ENCODE measurements around the gene LMBRD1. TPM values are rescaled to one million over a fixed set of nuclear protein-coding genes. Genes with fewer than 3 reads are reported as not detected.
A peak's percentile ranks its signal among the peaks of the same experiment; 100 is the strongest.
"Not testable (repeated sequence)": the region's sequence is repeated elsewhere in the genome, so short reads cannot be mapped to it uniquely, and the experiment has no call there.

LMBRD1 gene
- total RNA-seq, 1 donor from 2014 or later, result 28.7 TPM

DNA sequence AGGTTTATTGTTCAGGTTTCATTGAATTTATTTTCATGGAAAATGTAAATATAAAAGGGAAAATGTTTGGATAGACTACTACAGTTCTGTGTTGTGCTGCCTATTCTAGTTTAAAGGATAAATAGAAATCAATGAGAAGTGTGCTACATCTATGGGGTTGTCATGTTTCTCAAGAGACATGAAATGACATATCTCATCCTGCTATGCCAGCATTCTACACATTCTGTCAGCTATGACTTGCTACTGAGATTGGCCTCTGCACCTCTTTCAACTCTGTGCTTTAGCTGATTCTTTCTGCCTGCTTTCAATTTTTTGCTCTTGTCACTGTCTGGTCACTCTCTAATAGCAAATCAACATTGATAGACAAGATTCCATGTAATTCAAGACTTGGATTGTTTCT, 35.7 kb upstream of the LMBRD1 start:
- TF ChIP-seq, protein P1, sequence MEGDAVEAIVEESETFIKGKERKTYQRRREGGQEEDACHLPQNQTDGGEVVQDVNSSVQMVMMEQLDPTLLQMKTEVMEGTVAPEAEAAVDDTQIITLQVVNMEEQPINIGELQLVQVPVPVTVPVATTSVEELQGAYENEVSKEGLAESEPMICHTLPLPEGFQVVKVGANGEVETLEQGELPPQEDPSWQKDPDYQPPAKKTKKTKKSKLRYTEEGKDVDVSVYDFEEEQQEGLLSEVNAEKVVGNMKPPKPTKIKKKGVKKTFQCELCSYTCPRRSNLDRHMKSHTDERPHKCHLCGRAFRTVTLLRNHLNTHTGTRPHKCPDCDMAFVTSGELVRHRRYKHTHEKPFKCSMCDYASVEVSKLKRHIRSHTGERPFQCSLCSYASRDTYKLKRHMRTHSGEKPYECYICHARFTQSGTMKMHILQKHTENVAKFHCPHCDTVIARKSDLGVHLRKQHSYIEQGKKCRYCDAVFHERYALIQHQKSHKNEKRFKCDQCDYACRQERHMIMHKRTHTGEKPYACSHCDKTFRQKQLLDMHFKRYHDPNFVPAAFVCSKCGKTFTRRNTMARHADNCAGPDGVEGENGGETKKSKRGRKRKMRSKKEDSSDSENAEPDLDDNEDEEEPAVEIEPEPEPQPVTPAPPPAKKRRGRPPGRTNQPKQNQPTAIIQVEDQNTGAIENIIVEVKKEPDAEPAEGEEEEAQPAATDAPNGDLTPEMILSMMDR (IDR thresholded peaks at IDR 0.05), result no peak
- Mint-ChIP-seq H3K4me1 (ENCODE audit: low read depth) (peaks cover 7% of the 10 kb centered on the region), H3K36me3 (ENCODE audit: low read depth) (no peaks in the 10 kb centered on the region), H3K4me3 (ENCODE audit: unreplicated experiment) (no peak overlapping the region), H3K27ac (ENCODE audit: unreplicated experiment) (no peak overlapping the region), H3K9me3 (ENCODE audit: low read depth) (no peaks in the 10 kb centered on the region), H3K27me3 (ENCODE audit: low read depth) (no peaks in the 10 kb centered on the region)
- DNase-seq (ENCODE audit: low spot score), result no peak

DNA sequence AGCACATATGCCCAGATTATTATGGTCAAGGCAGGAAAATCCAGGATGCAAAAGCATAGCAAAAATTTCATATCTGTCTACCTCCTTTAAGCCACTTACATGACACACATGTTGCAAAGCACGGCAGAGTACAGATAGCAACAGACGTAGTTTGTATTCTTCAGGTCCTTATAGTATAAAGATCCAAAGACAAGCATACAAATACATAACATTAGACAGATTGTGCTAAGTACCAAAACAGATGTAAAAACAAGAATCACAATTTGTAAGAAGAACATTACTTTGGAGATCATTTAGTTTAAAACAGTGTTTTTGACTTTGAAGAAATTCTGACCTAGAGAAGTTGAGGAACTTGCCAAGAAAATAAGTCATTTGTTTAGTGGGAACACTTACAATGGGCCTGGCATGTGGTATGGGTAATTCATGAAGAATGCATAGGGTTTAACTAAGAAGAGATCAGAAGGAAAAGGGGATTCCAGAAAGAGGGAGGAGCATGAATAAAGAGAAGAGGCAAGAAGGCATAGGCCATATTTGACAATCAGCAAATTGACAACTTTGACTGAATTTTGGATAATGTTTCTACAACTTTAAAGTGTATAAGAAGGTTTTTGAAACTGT, 30.6 kb upstream of the LMBRD1 start:
- H3K4me3 Mint-ChIP-seq (ENCODE audit: unreplicated experiment), result no peak overlapping the region
- no peaks in the 10 kb centered on the region for H3K9me3 Mint-ChIP-seq (ENCODE audit: low read depth)
- TF ChIP-seq, protein P1 (IDR thresholded peaks at IDR 0.05), result no peak
- peaks cover 6% of the 10 kb centered on the region for H3K4me1 Mint-ChIP-seq (ENCODE audit: low read depth)
- H3K36me3 Mint-ChIP-seq (ENCODE audit: low read depth), result no peaks in the 10 kb centered on the region
- no peak for DNase-seq (ENCODE audit: low spot score)
- H3K27me3 Mint-ChIP-seq (ENCODE audit: low read depth), result no peaks in the 10 kb centered on the region
- no peak overlapping the region for H3K27ac Mint-ChIP-seq (ENCODE audit: unreplicated experiment)

DNA sequence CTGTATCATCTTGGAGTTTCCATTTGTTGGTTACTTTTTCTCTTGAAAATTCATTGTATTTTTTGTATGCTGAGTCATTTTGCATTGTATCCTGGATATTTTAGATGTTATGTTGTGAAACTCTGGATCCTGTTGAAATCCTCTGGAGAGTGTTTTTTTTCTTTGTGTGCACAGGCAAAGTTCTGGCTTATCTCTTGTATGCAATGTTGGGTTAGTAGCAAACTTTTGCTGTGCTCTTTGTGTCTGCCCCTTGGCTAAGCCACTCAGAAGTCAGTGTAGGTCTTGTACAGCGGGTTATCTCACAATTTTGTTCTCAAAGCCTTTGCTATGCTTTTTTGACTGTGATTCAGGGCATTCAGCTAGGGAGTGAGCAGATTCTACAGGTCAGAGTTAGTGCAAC, 29.1 kb upstream of the LMBRD1 start:
- Mint-ChIP-seq H3K4me3 (ENCODE audit: unreplicated experiment) (no peak overlapping the region), H3K9me3 (ENCODE audit: low read depth) (no peaks in the 10 kb centered on the region), H3K27ac (ENCODE audit: unreplicated experiment) (no peak overlapping the region), H3K4me1 (ENCODE audit: low read depth) (peaks cover 6% of the 10 kb centered on the region), H3K36me3 (ENCODE audit: low read depth) (no peaks in the 10 kb centered on the region), H3K27me3 (ENCODE audit: low read depth) (no peaks in the 10 kb centered on the region)
- TF ChIP-seq, protein P1 (IDR thresholded peaks at IDR 0.05), result no peak
- DNase-seq (ENCODE audit: low spot score), result no peak

DNA sequence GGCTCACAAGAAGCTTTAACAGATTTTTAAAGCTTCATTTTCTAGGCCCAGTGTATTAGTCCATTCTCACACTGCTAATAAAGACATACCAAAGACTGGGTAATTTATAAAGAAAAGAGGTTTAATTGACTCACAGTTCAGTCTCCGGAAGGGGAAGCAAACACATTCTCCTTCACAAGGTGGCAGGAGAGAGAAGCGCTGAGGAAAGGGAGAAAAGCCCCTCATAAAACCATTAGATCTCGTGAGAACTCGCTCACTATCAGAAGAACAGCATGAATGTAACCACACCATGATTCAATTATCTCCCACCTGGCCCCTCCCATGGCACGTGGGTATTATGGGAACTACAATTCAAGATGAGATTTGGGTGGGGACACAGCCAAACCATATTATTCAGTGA, 27.5 kb upstream of the LMBRD1 start:
- H3K4me3 Mint-ChIP-seq (ENCODE audit: unreplicated experiment); DNase-seq (ENCODE audit: low spot score); H3K4me1 Mint-ChIP-seq (ENCODE audit: low read depth); H3K27ac Mint-ChIP-seq (ENCODE audit: unreplicated experiment); H3K36me3 Mint-ChIP-seq (ENCODE audit: low read depth); H3K9me3 Mint-ChIP-seq (ENCODE audit: low read depth); H3K27me3 Mint-ChIP-seq (ENCODE audit: low read depth): not testable (repeated sequence)
- TF ChIP-seq, protein P1 (IDR thresholded peaks at IDR 0.05), result peak; percentile 10

DNA sequence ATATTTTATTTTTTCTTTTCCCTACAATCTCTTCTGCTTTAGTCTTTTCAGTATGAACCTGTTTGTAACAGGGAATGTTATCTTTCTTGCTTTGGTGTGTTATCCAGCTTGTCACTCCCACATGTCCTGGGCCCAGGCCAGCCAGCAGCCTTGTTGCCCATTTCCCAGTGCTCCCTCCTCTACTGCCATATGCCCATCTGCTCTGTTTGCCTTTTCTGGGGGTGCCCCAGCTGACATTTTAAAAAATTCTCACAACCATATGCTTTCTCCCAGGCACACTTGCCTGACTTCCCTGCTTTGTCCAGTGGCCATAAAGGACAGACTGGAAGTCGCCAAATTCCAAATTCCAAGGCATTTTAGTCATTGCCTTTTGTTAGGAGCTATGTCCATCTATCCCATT, 23.6 kb upstream of the LMBRD1 start:
- TF ChIP-seq, protein P1 (IDR thresholded peaks at IDR 0.05), result no peak
- Mint-ChIP-seq H3K36me3 (ENCODE audit: low read depth) (no peaks in the 10 kb centered on the region), H3K27me3 (ENCODE audit: low read depth) (no peaks in the 10 kb centered on the region), H3K27ac (ENCODE audit: unreplicated experiment) (no peak overlapping the region), H3K4me1 (ENCODE audit: low read depth) (no peaks in the 10 kb centered on the region), H3K9me3 (ENCODE audit: low read depth) (no peaks in the 10 kb centered on the region), H3K4me3 (ENCODE audit: unreplicated experiment) (no peak overlapping the region)
- no peak for DNase-seq (ENCODE audit: low spot score)

Data from chondrocyte (in vitro differentiated cells).